ENCODE data around the gene LINGO1.

- TF ChIP-seq, protein P1, sequence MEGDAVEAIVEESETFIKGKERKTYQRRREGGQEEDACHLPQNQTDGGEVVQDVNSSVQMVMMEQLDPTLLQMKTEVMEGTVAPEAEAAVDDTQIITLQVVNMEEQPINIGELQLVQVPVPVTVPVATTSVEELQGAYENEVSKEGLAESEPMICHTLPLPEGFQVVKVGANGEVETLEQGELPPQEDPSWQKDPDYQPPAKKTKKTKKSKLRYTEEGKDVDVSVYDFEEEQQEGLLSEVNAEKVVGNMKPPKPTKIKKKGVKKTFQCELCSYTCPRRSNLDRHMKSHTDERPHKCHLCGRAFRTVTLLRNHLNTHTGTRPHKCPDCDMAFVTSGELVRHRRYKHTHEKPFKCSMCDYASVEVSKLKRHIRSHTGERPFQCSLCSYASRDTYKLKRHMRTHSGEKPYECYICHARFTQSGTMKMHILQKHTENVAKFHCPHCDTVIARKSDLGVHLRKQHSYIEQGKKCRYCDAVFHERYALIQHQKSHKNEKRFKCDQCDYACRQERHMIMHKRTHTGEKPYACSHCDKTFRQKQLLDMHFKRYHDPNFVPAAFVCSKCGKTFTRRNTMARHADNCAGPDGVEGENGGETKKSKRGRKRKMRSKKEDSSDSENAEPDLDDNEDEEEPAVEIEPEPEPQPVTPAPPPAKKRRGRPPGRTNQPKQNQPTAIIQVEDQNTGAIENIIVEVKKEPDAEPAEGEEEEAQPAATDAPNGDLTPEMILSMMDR (IDR thresholded peaks at IDR 0.05), result no peak
- TF ChIP-seq POLR2A (IDR thresholded peaks at IDR 0.05), result no peak
These were observed 11.1 kb upstream of the LINGO1 start for GRCh38 chr15:77643764-77644163.

Measured in right lobe of liver (tissue), 4 donors.